Measurements from ENCODE around the gene DEAF1. TPM values are rescaled to one million over a fixed set of nuclear protein-coding genes. Genes with fewer than 3 reads are reported as not detected.
A peak's percentile ranks its signal among the peaks of the same experiment; 100 is the strongest.

The DEAF1 gene
- total and polyA plus RNA-seq, 10 of the 15 experiments (the other 5 are each of a cell fraction or from before 2014, with no cell fraction given), result 0.68 to 51.3 (median 25.9) TPM

GRCh38 chr11:662689-663274, 32.2 kb downstream of the DEAF1 start (continued):
- TF ChIP-seq, protein P1, sequence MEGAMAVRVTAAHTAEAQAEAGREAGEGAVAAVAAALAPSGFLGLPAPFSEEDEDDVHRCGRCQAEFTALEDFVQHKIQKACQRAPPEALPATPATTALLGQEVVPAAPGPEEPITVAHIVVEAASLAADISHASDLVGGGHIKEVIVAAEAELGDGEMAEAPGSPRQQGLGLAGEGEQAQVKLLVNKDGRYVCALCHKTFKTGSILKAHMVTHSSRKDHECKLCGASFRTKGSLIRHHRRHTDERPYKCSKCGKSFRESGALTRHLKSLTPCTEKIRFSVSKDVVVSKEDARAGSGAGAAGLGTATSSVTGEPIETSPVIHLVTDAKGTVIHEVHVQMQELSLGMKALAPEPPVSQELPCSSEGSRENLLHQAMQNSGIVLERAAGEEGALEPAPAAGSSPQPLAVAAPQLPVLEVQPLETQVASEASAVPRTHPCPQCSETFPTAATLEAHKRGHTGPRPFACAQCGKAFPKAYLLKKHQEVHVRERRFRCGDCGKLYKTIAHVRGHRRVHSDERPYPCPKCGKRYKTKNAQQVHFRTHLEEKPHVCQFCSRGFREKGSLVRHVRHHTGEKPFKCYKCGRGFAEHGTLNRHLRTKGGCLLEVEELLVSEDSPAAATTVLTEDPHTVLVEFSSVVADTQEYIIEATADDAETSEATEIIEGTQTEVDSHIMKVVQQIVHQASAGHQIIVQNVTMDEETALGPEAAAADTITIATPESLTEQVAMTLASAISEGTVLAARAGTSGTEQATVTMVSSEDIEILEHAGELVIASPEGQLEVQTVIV (IDR thresholded peaks at IDR 0.05; ENCODE audit: borderline replicate concordance, partially characterized antibody), result no peak
- TF ChIP-seq JUND (IDR thresholded peaks at IDR 0.05; ENCODE audit: low read depth, low read length), result no peak
- TF ChIP-seq FOXM1 (IDR thresholded peaks at IDR 0.05; ENCODE audit: low read depth, low read length), result no peak
- no peak for TF ChIP-seq TARDBP (IDR thresholded peaks at IDR 0.05; ENCODE audit: borderline replicate concordance)
- TF ChIP-seq ZNF687 (IDR thresholded peaks at IDR 0.05), result no peak
- TF ChIP-seq, protein P2, sequence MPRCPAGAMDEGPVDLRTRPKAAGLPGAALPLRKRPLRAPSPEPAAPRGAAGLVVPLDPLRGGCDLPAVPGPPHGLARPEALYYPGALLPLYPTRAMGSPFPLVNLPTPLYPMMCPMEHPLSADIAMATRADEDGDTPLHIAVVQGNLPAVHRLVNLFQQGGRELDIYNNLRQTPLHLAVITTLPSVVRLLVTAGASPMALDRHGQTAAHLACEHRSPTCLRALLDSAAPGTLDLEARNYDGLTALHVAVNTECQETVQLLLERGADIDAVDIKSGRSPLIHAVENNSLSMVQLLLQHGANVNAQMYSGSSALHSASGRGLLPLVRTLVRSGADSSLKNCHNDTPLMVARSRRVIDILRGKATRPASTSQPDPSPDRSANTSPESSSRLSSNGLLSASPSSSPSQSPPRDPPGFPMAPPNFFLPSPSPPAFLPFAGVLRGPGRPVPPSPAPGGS (IDR thresholded peaks at IDR 0.05; ENCODE audit: borderline replicate concordance, insufficient read depth, low read depth, low read length, poor library complexity, severe bottlenecking), result no peak
- TF ChIP-seq, protein P3, sequence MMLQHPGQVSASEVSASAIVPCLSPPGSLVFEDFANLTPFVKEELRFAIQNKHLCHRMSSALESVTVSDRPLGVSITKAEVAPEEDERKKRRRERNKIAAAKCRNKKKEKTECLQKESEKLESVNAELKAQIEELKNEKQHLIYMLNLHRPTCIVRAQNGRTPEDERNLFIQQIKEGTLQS (IDR thresholded peaks at IDR 0.05; ENCODE audit: borderline replicate concordance, extremely low read depth, low read depth, low read length), result no peak
- no peak for TF ChIP-seq NFYA (IDR thresholded peaks at IDR 0.05; ENCODE audit: borderline replicate concordance, low read depth, low read length)
- TF ChIP-seq SMAD5 (IDR thresholded peaks at IDR 0.05; ENCODE audit: low read depth), result no peak
- TF ChIP-seq MEF2B (IDR thresholded peaks at IDR 0.05; ENCODE audit: partially characterized antibody, poor library complexity, severe bottlenecking), result no peak
- TF ChIP-seq HCFC1 (IDR thresholded peaks at IDR 0.05; ENCODE audit: low read length), result no peak
- TF ChIP-seq CREB1 (IDR thresholded peaks at IDR 0.05; ENCODE audit: low read depth), result no peak
- TF ChIP-seq PRDM15 (CRISPR knock-in tag; IDR thresholded peaks at IDR 0.05), result no peak
- TF ChIP-seq RAD21 (IDR thresholded peaks at IDR 0.05; ENCODE audit: insufficient read depth, low read depth, low read length), result peak; percentile 59
- TF ChIP-seq SIX5 (IDR thresholded peaks at IDR 0.05; ENCODE audit: low read depth, low read length, severe bottlenecking), result no peak
- TF ChIP-seq NRF1 (conservative IDR thresholded peaks at IDR 0.05; ENCODE audit: low read depth, low read length), result no peak
- TF ChIP-seq PML (IDR thresholded peaks at IDR 0.05; ENCODE audit: low read length), result no peak
- TF ChIP-seq IKZF2 (IDR thresholded peaks at IDR 0.05), result no peak

Measured in GM12878 (cell line).